SK-N-SH (cell line): ENCODE data around the gene SYNJ1. TPM values are rescaled to one million over a fixed set of nuclear protein-coding genes. Genes with fewer than 3 reads are reported as not detected.

Source experiments
- CTCF ChIA-PET: fragments of 300-600, 350-600 bp; formaldehyde crosslinking; extraction: SDS; loops from one replicate; lab custom pipeline; 2021; lab: Yijun Ruan, JAX
- POLR2A ChIA-PET: fragments of 350-600 bp; sonication (Branson Sonifier 250); formaldehyde crosslinking; extraction: SDS; loops from one replicate; lab custom pipeline; 2020; ENCODE audit warnings: antibody characterized with exemption, inconsistent platforms; lab: Yijun Ruan, JAX
- DNase-seq: peaks from one replicate; pipeline ENCODE4 v3.0.0; 2012
- H2AFZ ChIP-seq: fragments of 200-600 bp; sonication (generic); 2 replicates; pipeline ENCODE4 v1.8.1; 2016; ENCODE audit warnings: antibody characterized with exemption, mild to moderate bottlenecking, low read depth
- H3F3A ChIP-seq: fragments of 200-600 bp; sonication (generic); replicated peaks from 2 replicates; pipeline ENCODE3; 2016; ENCODE audit warnings: antibody characterized with exemption, mild to moderate bottlenecking; ENCODE audit not compliant: insufficient read depth
- H3K27ac ChIP-seq, 2 experiments: fragments of 200-500 bp in 1 of 2; fragments of 200-600 bp in 1 of 2; sonication (Bioruptor generic) in 1 of 2; sonication (generic), shearing (Covaris generic) in 1 of 2; 2 replicates each; pipeline versions ENCODE4 v1.5.1 to v1.6.1; 2014 to 2016; ENCODE audit warnings: low read depth in 2 of 2, inconsistent platforms in 1 of 2, low read length in 1 of 2, mild to moderate bottlenecking in 1 of 2, mixed read lengths in 1 of 2
- H3K27me3 ChIP-seq: fragments of 200-600 bp; sonication (generic), shearing (Covaris generic); 2 replicates; pipeline ENCODE4 v1.6.1; 2016; ENCODE audit warnings: mixed run types; ENCODE audit not compliant: insufficient read depth
- H3K36me3 ChIP-seq, 2 experiments: fragments of 200-500 bp in 1 of 2; fragments of 200-600 bp in 1 of 2; sonication (Bioruptor generic) in 1 of 2; sonication (generic) in 1 of 2; replicated peaks in 1 of 2; 2 replicates each; pipeline versions ENCODE3 to v1.5.1; 2014 to 2016; ENCODE audit warnings: low read length in 1 of 2, mild to moderate bottlenecking in 1 of 2; ENCODE audit not compliant: insufficient read depth in 2 of 2, control insufficient read depth in 1 of 2
- H3K4me1 ChIP-seq, 2 experiments: fragments of 200-500 bp in 1 of 2; fragments of 200-600 bp in 1 of 2; sonication (Bioruptor generic) in 1 of 2; sonication (generic), shearing (Covaris generic) in 1 of 2; 2 replicates each; pipeline versions ENCODE4 v1.5.1 to v1.6.1; 2014 to 2016; ENCODE audit warnings: low read depth in 1 of 2, low read length in 1 of 2, mixed run types in 1 of 2; ENCODE audit not compliant: insufficient read depth in 2 of 2, control insufficient read depth in 1 of 2
- H3K4me2 ChIP-seq: fragments of 200-600 bp; sonication (generic), shearing (Covaris generic); 2 replicates; pipeline ENCODE4 v1.6.1; 2017; ENCODE audit warnings: mixed run types
- H3K4me3 ChIP-seq, 2 experiments: fragments of 200-500 bp in 1 of 2; fragments of 200-600 bp in 1 of 2; sonication (Bioruptor generic) in 1 of 2; sonication (generic), shearing (Covaris generic) in 1 of 2; 2 replicates each; pipeline versions ENCODE4 v1.5.1 to v1.8.1; 2014 to 2016; ENCODE audit warnings: low read depth in 2 of 2, inconsistent platforms in 1 of 2, low read length in 1 of 2, mild to moderate bottlenecking in 1 of 2, mixed read lengths in 1 of 2, moderate library complexity in 1 of 2
- H3K79me2 ChIP-seq: fragments of 200-600 bp; sonication (generic); 2 replicates; pipeline ENCODE4 v1.8.1; 2017; ENCODE audit warnings: mild to moderate bottlenecking; ENCODE audit not compliant: insufficient read depth
- H3K9ac ChIP-seq: fragments of 200-600 bp; sonication (generic); 2 replicates; pipeline ENCODE4 v1.6.1; 2017; ENCODE audit warnings: mixed run types
- H3K9me2 ChIP-seq: fragments of 200-600 bp; sonication (generic); 2 replicates; pipeline ENCODE4 v1.6.1; 2017; ENCODE audit warnings: mixed run types
- H3K9me3 ChIP-seq: fragments of 200-600 bp; sonication (generic); 2 replicates; pipeline ENCODE4 v1.6.1; 2017; ENCODE audit warnings: mixed run types, mild to moderate bottlenecking, moderate library complexity
- H4K20me1 ChIP-seq: fragments of 200-600 bp; sonication (generic); 2 replicates; pipeline ENCODE4 v1.6.1; 2017; ENCODE audit warnings: mild to moderate bottlenecking, mixed run types; ENCODE audit not compliant: insufficient read depth
- ELF1 ChIP-seq: IDR thresholded peaks from 2 replicates; pipeline ENCODE4 v1.4.0; 2012
- EZH2phosphoT487 ChIP-seq: fragments of 200-600 bp; sonication (generic); IDR thresholded peaks from 2 replicates; pipeline ENCODE4 v1.6.1; 2017; ENCODE audit warnings: low read depth, mixed run types, mild to moderate bottlenecking, antibody characterized with exemption, moderate library complexity, borderline replicate concordance
- FOSL2 ChIP-seq: IDR thresholded peaks from 2 replicates; pipeline ENCODE4 v1.4.0; 2012; ENCODE audit warnings: low read depth, mild to moderate bottlenecking, moderate library complexity, borderline replicate concordance
- FOXM1 ChIP-seq: IDR thresholded peaks from 2 replicates; pipeline ENCODE4 v1.4.0; 2012; ENCODE audit warnings: low read depth, mild to moderate bottlenecking
- GABPA ChIP-seq: IDR thresholded peaks from 2 replicates; pipeline ENCODE4 v1.4.0; 2012; ENCODE audit warnings: low read depth, mild to moderate bottlenecking
- JUND ChIP-seq: IDR thresholded peaks from 2 replicates; pipeline ENCODE4 v1.4.0; 2012
- MEF2A ChIP-seq: IDR thresholded peaks from 2 replicates; pipeline ENCODE4 v1.4.0; 2012; ENCODE audit warnings: low read depth, borderline replicate concordance
- MXI1 ChIP-seq: IDR thresholded peaks from 2 replicates; pipeline ENCODE4 v1.6.1; 2012; ENCODE audit warnings: mild to moderate bottlenecking, low read depth, low read length, improper control_type of control experiment
- NRF1 ChIP-seq: IDR thresholded peaks from 2 replicates; pipeline ENCODE4 v1.6.1; 2012; ENCODE audit warnings: low read depth, mild to moderate bottlenecking, low read length
- RAD21 ChIP-seq: IDR thresholded peaks from 2 replicates; pipeline ENCODE4 v1.6.1; 2012; ENCODE audit warnings: mild to moderate bottlenecking, low read length
- RCOR1 ChIP-seq: fragments of 150-350 bp; IDR thresholded peaks from 2 replicates; pipeline ENCODE4 v1.6.1; 2017; ENCODE audit warnings: antibody characterized with exemption, low read length
- RXRA ChIP-seq: IDR thresholded peaks from 2 replicates; pipeline ENCODE4 v1.4.0; 2012; ENCODE audit warnings: low read depth, mild to moderate bottlenecking, borderline replicate concordance
- TAF1 ChIP-seq: IDR thresholded peaks from 2 replicates; pipeline ENCODE4 v1.6.1; 2012; ENCODE audit warnings: low read depth, mild to moderate bottlenecking, low read length, moderate library complexity, borderline replicate concordance
- TEAD4 ChIP-seq: IDR thresholded peaks from 2 replicates; pipeline ENCODE4 v1.4.0; 2012; ENCODE audit warnings: mild to moderate bottlenecking, borderline replicate concordance; ENCODE audit not compliant: insufficient read depth
- WGBS: methylation state at CpG from one replicate; pipeline ENCODE4 v1.1.6; 2017; ENCODE audit warnings: low lambda C conversion rate; 5-methylcytosine and 5-hydroxymethylcytosine counted together
- polyA plus RNA-seq, 3 experiments: library from polyadenylated mRNA; depleted of rRNA; stranded (reverse); fragments of >200 nt; gene quantifications; 2 replicates each; pipeline ENCODE4 v1.2.3, GENCODE V29; 2012
- TF ChIP-seq, protein P1 (sequence below): IDR thresholded peaks from 2 replicates; pipeline ENCODE4 v1.6.1; 2012; ENCODE audit warnings: mild to moderate bottlenecking, low read depth, low read length, moderate library complexity
- TF ChIP-seq, protein P2 (sequence below): IDR thresholded peaks from 2 replicates; pipeline ENCODE4 v1.4.0; 2012; ENCODE audit warnings: low read depth
- TF ChIP-seq, protein P3 (sequence below): IDR thresholded peaks from 2 replicates; pipeline ENCODE4 v1.4.0; 2012; ENCODE audit warnings: low read depth, borderline replicate concordance
- TF ChIP-seq, protein P4 (sequence below): IDR thresholded peaks from 2 replicates; pipeline ENCODE4 v1.4.0; 2012; ENCODE audit warnings: low read depth, borderline replicate concordance
- TF ChIP-seq, protein P5 (sequence below): fragments of 150-350 bp; IDR thresholded peaks from 2 replicates; pipeline ENCODE4 v1.6.1; 2016; ENCODE audit warnings: mild to moderate bottlenecking, low read depth, low read length

SYNJ1 gene
- polyA plus RNA-seq, 1 of the 3 experiments (the other 2 are of a cell fraction) = 3.3 TPM

DNA sequence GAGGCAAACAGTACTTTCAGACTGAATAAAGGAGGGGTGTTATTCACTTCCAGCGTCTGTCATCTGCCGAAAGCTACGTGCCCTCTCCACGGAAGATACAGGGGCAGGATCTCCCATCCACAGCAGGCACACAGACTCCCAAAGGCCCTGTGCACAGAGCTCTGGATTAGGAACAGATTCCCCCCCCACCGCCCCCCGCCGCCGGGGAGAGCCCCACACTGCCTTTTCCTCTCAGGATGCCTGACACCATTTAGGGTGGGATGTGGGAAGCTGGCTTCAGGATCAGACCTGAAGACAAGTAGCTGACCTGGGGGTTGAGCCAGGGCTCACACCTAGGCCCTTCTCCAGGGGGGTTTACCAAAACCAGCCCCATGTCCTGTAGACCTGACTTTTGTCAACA is 134.1 kb downstream of the SYNJ1 start:
- TF ChIP-seq, protein P1, sequence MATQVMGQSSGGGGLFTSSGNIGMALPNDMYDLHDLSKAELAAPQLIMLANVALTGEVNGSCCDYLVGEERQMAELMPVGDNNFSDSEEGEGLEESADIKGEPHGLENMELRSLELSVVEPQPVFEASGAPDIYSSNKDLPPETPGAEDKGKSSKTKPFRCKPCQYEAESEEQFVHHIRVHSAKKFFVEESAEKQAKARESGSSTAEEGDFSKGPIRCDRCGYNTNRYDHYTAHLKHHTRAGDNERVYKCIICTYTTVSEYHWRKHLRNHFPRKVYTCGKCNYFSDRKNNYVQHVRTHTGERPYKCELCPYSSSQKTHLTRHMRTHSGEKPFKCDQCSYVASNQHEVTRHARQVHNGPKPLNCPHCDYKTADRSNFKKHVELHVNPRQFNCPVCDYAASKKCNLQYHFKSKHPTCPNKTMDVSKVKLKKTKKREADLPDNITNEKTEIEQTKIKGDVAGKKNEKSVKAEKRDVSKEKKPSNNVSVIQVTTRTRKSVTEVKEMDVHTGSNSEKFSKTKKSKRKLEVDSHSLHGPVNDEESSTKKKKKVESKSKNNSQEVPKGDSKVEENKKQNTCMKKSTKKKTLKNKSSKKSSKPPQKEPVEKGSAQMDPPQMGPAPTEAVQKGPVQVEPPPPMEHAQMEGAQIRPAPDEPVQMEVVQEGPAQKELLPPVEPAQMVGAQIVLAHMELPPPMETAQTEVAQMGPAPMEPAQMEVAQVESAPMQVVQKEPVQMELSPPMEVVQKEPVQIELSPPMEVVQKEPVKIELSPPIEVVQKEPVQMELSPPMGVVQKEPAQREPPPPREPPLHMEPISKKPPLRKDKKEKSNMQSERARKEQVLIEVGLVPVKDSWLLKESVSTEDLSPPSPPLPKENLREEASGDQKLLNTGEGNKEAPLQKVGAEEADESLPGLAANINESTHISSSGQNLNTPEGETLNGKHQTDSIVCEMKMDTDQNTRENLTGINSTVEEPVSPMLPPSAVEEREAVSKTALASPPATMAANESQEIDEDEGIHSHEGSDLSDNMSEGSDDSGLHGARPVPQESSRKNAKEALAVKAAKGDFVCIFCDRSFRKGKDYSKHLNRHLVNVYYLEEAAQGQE = no peak
- TF ChIP-seq MXI1 (no peak), NRF1 (no peak), RCOR1 (no peak), FOXM1 (no peak), JUND (no peak), MEF2A (no peak)
- 84% methylated on average over 7 of the region's 8 CpGs for WGBS
- Histone ChIP-seq H3K4me1 (peaks cover 0 to 3% of the 10 kb centered on the region in 2 experiments; a peak in 1 of 4 replicates), H3K9me2 (no peaks in the 10 kb centered on the region), H2AFZ (no peak overlapping the region), H3K4me3 (no peak overlapping the region), H3K27me3 (no peaks in the 10 kb centered on the region), H4K20me1 (no peaks in the 10 kb centered on the region), H3F3A (peaks cover 12% of the 10 kb centered on the region), H3K27ac (no peak overlapping the region), H3K9me3 (no peaks in the 10 kb centered on the region), H3K36me3 (peaks cover 0 to 5% of the 10 kb centered on the region in 2 experiments), H3K4me2 (no peak overlapping the region), H3K79me2 (no peaks in the 10 kb centered on the region), H3K9ac (no peak overlapping the region)
- POLR2A ChIA-PET = no interaction called here
- no peak for DNase-seq
- CTCF ChIA-PET = interaction anchor here (1.2 to 1.3 kb wide), 2 partner anchors 24 to 190 kb away, joined by 4 read pairs; no protein-coding TSS in a partner anchor

DNA sequence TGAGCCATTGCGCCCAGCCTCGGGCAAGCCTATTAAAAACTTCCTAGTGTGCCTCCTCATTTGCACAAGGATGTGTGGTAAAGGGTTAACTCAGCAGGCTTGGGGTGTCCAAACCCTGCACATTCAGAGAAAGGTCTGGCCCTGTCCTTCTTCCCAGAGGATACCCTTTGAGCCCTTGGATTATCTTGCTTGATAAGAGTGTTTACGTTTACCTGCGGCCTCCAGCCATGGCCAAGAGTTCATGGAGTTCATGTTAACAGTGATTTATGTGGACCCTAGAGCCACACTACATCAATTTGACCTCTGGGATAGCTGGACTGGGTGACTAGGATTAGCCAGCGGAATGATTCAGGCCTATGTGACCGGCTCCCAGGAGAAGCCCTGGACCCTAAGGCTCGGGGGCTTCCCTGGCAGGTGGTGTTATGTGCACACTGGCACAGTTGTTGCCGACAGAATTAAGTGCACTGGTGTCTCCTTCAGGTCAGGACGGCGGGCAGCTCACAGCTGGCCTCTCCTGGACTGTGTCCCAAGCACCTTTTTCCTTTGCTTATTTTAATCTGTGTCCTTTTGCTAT is 134.8 kb downstream of the SYNJ1 start:
- no peaks in the 10 kb centered on the region for H3K9me2 ChIP-seq
- no peak overlapping the region for H3K4me3 ChIP-seq
- H2AFZ ChIP-seq = no peak overlapping the region
- no peak overlapping the region for H3K4me2 ChIP-seq
- H3K4me1 ChIP-seq = peaks cover 0 to 3% of the 10 kb centered on the region in 2 experiments; a peak in 1 of 4 replicates
- H3K27me3 ChIP-seq = no peaks in the 10 kb centered on the region
- H3K9me3 ChIP-seq = no peaks in the 10 kb centered on the region
- TF ChIP-seq TEAD4 (no peak), FOXM1 (no peak), GABPA (no peak), RXRA (no peak), ELF1 (no peak), TAF1 (no peak), RCOR1 (no peak), FOSL2 (no peak), EZH2phosphoT487 (no peak), RAD21 (no peak)
- TF ChIP-seq, protein P2, sequence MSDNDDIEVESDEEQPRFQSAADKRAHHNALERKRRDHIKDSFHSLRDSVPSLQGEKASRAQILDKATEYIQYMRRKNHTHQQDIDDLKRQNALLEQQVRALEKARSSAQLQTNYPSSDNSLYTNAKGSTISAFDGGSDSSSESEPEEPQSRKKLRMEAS = no peak
- TF ChIP-seq, protein P3, sequence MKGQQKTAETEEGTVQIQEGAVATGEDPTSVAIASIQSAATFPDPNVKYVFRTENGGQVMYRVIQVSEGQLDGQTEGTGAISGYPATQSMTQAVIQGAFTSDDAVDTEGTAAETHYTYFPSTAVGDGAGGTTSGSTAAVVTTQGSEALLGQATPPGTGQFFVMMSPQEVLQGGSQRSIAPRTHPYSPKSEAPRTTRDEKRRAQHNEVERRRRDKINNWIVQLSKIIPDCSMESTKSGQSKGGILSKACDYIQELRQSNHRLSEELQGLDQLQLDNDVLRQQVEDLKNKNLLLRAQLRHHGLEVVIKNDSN = no peak
- TF ChIP-seq, protein P4, sequence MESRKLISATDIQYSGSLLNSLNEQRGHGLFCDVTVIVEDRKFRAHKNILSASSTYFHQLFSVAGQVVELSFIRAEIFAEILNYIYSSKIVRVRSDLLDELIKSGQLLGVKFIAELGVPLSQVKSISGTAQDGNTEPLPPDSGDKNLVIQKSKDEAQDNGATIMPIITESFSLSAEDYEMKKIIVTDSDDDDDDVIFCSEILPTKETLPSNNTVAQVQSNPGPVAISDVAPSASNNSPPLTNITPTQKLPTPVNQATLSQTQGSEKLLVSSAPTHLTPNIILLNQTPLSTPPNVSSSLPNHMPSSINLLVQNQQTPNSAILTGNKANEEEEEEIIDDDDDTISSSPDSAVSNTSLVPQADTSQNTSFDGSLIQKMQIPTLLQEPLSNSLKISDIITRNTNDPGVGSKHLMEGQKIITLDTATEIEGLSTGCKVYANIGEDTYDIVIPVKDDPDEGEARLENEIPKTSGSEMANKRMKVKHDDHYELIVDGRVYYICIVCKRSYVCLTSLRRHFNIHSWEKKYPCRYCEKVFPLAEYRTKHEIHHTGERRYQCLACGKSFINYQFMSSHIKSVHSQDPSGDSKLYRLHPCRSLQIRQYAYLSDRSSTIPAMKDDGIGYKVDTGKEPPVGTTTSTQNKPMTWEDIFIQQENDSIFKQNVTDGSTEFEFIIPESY = no peak
- TF ChIP-seq, protein P5, sequence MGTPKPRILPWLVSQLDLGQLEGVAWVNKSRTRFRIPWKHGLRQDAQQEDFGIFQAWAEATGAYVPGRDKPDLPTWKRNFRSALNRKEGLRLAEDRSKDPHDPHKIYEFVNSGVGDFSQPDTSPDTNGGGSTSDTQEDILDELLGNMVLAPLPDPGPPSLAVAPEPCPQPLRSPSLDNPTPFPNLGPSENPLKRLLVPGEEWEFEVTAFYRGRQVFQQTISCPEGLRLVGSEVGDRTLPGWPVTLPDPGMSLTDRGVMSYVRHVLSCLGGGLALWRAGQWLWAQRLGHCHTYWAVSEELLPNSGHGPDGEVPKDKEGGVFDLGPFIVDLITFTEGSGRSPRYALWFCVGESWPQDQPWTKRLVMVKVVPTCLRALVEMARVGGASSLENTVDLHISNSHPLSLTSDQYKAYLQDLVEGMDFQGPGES = no peak
- peaks cover 0 to 2% of the 10 kb centered on the region in 2 experiments for H3K36me3 ChIP-seq
- no peak for DNase-seq
- H3K9ac ChIP-seq = no peak overlapping the region
- ChIA-PET CTCF (interaction anchor here (1.2 to 1.3 kb wide), 2 partner anchors 23 to 190 kb away, joined by 4 read pairs; no protein-coding TSS in a partner anchor), POLR2A (no interaction called here)
- 87% methylated on average over 9 of the region's 10 CpGs for WGBS
- H3F3A ChIP-seq = peaks cover 12% of the 10 kb centered on the region
- no peaks in the 10 kb centered on the region for H4K20me1 ChIP-seq
- no peak overlapping the region for H3K27ac ChIP-seq
- no peaks in the 10 kb centered on the region for H3K79me2 ChIP-seq
